AG09309 (cell line): Measurements from ENCODE around the gene KRTAP10-7.

Experiments used
- DNase-seq: peaks from one replicate; pipeline ENCODE4 v3.0.0-alpha.2; 2010; ENCODE audit warnings: low read depth
- H3K4me3 ChIP-seq: 2 replicates; pipeline ENCODE4 v1.5.1; 2011; ENCODE audit warnings: mild to moderate bottlenecking, low read depth, low read length, moderate library complexity; ENCODE audit not compliant: control insufficient read depth
- TF ChIP-seq, protein P1 (sequence below): IDR thresholded peaks from 2 replicates; pipeline ENCODE4 v1.5.1; 2011; ENCODE audit warnings: mild to moderate bottlenecking, low read depth, low read length, inconsistent platforms; ENCODE audit not compliant: insufficient read depth, control insufficient read depth; ENCODE audit errors: missing control alignments

Gene KRTAP10-7

DNA sequence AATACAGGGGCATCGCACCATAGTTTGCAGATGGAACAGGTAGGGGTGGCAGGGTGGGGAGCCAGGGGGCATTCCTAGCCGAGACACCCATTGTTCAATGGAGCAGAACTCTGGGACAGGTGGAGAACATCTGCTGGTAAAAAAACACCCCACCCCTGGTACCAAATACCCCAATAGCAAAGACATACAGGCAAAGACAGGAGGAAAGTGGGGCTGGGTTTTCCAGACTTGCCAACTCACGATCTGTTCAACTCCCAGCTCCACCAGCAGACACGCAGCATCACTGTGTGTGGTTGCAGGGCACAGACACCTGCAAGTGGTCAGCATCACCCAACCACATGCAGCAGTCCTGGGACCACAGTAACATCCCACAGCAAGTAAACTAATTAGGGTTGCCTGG, 11.2 kb downstream of the KRTAP10-7 start:
- H3K4me3 ChIP-seq: no peak overlapping the region
- DNase-seq: no peak
- TF ChIP-seq, protein P1, sequence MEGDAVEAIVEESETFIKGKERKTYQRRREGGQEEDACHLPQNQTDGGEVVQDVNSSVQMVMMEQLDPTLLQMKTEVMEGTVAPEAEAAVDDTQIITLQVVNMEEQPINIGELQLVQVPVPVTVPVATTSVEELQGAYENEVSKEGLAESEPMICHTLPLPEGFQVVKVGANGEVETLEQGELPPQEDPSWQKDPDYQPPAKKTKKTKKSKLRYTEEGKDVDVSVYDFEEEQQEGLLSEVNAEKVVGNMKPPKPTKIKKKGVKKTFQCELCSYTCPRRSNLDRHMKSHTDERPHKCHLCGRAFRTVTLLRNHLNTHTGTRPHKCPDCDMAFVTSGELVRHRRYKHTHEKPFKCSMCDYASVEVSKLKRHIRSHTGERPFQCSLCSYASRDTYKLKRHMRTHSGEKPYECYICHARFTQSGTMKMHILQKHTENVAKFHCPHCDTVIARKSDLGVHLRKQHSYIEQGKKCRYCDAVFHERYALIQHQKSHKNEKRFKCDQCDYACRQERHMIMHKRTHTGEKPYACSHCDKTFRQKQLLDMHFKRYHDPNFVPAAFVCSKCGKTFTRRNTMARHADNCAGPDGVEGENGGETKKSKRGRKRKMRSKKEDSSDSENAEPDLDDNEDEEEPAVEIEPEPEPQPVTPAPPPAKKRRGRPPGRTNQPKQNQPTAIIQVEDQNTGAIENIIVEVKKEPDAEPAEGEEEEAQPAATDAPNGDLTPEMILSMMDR: no peak

DNA sequence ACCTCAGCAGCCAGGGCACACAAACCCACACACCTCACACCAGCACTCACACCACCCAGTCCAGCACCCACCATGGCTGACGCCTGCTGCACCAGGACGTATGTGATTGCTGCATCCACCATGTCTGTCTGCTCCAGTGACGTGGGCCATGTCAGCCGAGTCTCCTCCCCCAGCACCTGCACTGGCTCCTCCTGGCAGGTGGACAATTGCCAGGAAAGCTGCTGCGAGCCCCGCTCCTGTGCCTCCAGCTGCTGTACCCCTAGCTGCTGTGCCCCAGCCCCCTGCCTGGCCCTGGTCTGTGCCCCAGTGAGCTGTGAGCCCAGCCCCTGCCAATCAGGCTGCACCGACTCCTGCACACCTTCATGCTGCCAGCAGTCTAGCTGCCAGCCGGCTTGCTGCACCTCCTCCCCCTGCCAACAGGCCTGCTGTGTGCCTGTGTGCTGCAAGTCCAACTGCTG, 11.7 kb downstream of the KRTAP10-7 start, which contains the start of gene KRTAP10-8:
Gene KRTAP10-8, plus strand, starts transcription at position 51 of the 458 bp plus-strand sequence. Its CDS starts 22 bp downstream, at position 73.
- TF ChIP-seq, protein P1: no peak
- DNase-seq: no peak
- no peak within 1 kb of the TSS for H3K4me3 ChIP-seq

DNA sequence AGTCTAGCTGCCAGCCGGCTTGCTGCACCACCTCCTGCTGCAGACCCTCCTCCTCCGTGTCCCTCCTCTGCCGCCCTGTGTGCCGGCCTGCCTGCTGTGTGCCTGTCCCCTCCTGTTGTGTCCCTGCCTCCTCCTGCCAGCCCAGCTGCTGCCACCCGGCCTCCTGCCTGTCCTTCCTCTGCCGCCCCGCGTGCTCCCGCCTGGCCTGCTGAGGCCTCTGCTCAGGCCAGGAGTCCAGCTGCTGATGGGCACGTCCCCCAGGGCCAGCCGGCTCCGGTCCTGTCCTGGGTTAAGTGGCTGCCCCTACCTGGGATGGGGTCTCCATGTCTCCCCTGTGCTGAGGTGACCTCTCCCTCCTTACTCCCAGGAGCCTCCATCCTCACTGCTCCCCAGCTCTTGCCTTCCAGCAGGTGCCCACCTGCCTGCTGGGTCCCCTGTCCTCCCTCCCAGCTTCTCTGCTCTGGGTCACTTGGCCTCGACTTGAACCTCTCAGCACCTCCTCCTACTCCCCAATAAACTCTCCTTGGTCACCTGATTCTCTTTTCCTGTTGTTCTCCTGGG, 12.4 kb downstream of the KRTAP10-7 start:
- DNase-seq: no peak
- TF ChIP-seq, protein P1: no peak
- H3K4me3 ChIP-seq: no peak overlapping the region

DNA sequence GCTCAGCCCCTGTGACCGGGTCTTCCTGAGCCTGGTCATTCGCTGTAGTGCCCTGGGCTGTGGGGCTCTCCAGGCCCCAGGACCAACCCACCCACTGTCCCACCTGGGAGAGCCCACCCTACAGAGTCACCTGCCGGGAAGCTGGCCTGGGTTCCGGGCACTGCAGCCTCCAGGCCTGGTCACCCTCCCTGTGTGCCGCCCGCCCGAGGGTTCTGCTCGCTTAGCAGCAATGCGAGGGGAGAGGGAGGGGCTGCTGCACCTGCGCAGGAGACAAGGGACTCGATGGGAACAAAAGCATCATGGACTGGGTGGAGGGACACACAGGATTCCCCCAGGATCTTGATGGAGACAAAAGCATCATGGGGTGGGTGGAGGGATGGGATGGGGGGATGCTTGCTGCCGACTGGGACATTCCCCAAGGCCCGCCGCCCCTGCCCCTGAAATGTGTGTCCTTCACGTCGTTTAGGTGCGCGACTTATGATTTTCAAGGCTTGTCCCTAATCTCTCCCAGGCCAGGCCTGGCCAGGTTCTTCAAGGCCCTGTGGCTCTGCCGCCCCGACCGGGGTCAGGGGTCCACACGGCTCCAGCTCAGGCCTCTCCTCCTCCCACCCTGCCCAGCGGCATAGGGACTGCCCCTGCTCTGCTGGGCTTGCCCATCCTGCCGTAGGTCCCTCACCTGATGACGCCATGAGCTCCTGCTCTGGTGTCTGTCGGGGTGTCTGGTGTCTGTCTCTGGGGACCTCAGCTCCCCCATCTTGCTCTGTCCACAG, 13.2 kb downstream of the KRTAP10-7 start:
- no peak for DNase-seq
- TF ChIP-seq, protein P1: no peak

GRCh38 chr21:44614161-44614631, 13.8 kb downstream of the KRTAP10-7 start:
- no peak overlapping the region for H3K4me3 ChIP-seq
- no peak for DNase-seq
- TF ChIP-seq, protein P1: no peak

More for the DNA sequence above, 13.2 kb downstream of the KRTAP10-7 start:
- no peak overlapping the region for H3K4me3 ChIP-seq

DNA sequence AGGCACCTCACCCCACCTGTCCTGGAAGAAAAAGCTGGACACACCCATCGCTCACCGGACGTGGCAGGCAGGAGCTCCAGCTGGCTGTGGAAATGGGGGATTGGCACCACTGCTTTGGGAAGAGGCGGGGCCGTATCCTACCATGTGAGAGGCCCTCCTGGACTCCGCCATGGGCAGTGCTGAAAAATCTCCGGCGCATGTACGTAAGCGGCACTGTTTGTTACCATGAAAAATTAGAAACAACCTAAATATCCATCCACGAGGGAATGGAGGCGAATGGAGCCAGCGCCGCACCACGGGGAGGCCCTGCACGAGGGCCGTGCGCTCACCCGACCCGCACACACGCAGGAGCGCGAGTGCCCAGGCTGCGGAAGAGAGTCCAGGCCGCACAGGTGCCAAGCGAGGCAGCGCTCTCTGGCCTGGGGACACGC, 14.6 kb downstream of the KRTAP10-7 start:
- no peak for DNase-seq
- H3K4me3 ChIP-seq: no peak overlapping the region
- TF ChIP-seq, protein P1: no peak
